ENCODE measurements around the gene SLC44A1.

Gene SLC44A1

GRCh38 chr9:105273731-105274130 lies 29.3 kb downstream of the SLC44A1 start:
- no peak for DNase-seq (ENCODE audit: low read depth)

GRCh38 chr9:105275111-105275510 lies 30.7 kb downstream of the SLC44A1 start:
- DNase-seq (ENCODE audit: low read depth) = no peak

GRCh38 chr9:105275938-105276337 lies 31.5 kb downstream of the SLC44A1 start:
- no peak for DNase-seq (ENCODE audit: low read depth)

GRCh38 chr9:105278751-105279150 lies 34.3 kb downstream of the SLC44A1 start:
- no peak for DNase-seq (ENCODE audit: low read depth)

- no peak for DNase-seq (ENCODE audit: low read depth)
Observed at GRCh38 chr9:105280691-105281090, 36.2 kb downstream of the SLC44A1 start.

GRCh38 chr9:105281272-105281671 lies 36.8 kb downstream of the SLC44A1 start:
- no peak for DNase-seq (ENCODE audit: low read depth)

- no peak for DNase-seq (ENCODE audit: low read depth)
Observed at GRCh38 chr9:105281926-105282325, 37.5 kb downstream of the SLC44A1 start.

- DNase-seq (ENCODE audit: low read depth) = no peak
Observed at GRCh38 chr9:105282870-105283621, 38.6 kb downstream of the SLC44A1 start.

GRCh38 chr9:105283795-105284194 lies 39.3 kb downstream of the SLC44A1 start:
- no peak for DNase-seq (ENCODE audit: low read depth)

GRCh38 chr9:105284463-105284862 lies 40.0 kb downstream of the SLC44A1 start:
- no peak for DNase-seq (ENCODE audit: low read depth)

GRCh38 chr9:105286098-105286497 lies 41.6 kb downstream of the SLC44A1 start:
- peak; percentile 34 for DNase-seq (ENCODE audit: low read depth)

- no peak for DNase-seq (ENCODE audit: low read depth)
Observed at GRCh38 chr9:105289305-105289704, 44.9 kb downstream of the SLC44A1 start.

- peak; percentile 57 for DNase-seq (ENCODE audit: low read depth)
Observed at GRCh38 chr9:105290418-105290817, 46.0 kb downstream of the SLC44A1 start.

- DNase-seq (ENCODE audit: low read depth) = no peak
Observed at GRCh38 chr9:105290954-105291353, 46.5 kb downstream of the SLC44A1 start.

GRCh38 chr9:105291422-105291859 lies 47.0 kb downstream of the SLC44A1 start:
- no peak for DNase-seq (ENCODE audit: low read depth)

GRCh38 chr9:105291938-105292337 lies 47.5 kb downstream of the SLC44A1 start:
- no peak for DNase-seq (ENCODE audit: low read depth)

GRCh38 chr9:105293408-105293807 lies 49.0 kb downstream of the SLC44A1 start:
- no peak for DNase-seq (ENCODE audit: low read depth)

GRCh38 chr9:105295201-105295550 lies 50.7 kb downstream of the SLC44A1 start:
- peak; percentile 34 for DNase-seq (ENCODE audit: low read depth)

- DNase-seq (ENCODE audit: low read depth) = no peak
Observed at GRCh38 chr9:105295986-105296385, 51.5 kb downstream of the SLC44A1 start.

GRCh38 chr9:105296445-105296844 lies 52.0 kb downstream of the SLC44A1 start:
- no peak for DNase-seq (ENCODE audit: low read depth)

GRCh38 chr9:105296877-105297287 lies 52.4 kb downstream of the SLC44A1 start:
- DNase-seq (ENCODE audit: low read depth) = peak; percentile 97

GRCh38 chr9:105297442-105298075 lies 53.1 kb downstream of the SLC44A1 start:
- no peak for DNase-seq (ENCODE audit: low read depth)

GRCh38 chr9:105299190-105299854 lies 54.9 kb downstream of the SLC44A1 start:
- peak; percentile 88 for DNase-seq (ENCODE audit: low read depth)

Data from fibroblast of gingiva (primary cell).